ENCODE measurements around the gene PORCN. TPM values are rescaled to one million over a fixed set of nuclear protein-coding genes. Genes with fewer than 3 reads are reported as not detected.
"Not testable (repeated sequence)": the region's sequence is repeated elsewhere in the genome, so short reads cannot be mapped to it uniquely, and the experiment has no call there.

PORCN gene
- total RNA-seq, 2 donors from 2014 or later = 13.3 to 18.0 TPM

DNA sequence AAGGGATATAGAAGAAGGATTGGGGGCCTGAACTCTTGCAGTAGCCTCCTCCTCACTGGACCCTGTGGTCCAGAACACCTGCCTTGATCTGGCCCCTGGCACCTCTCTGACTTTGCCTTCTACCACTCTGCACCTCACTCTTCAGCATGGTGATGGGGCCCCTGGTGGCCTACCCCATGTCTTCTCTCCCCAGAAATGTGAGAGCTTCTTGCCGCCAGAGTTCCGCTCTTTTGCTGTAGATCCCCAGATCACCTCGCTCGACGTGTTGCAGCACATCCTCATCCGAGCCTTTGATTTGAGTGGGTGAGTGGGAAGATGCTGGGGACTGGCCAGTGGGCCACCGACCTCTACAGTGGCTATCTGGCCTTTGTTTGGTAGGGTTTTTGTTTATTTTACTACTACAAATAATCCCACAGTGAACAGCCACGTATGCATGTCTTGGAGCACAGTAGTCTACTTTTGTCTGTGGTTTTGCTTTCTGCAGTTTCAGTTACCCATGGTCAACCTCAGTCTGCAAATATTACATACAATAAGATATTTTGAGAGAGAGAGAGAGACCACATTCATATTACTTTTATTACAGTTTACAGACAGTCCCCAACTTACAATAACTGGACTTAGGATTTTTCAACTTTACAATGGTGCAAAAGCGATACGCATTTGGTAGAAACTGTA is 32.5 kb downstream of the PORCN start:
- Mint-ChIP-seq H3K4me3 (peak overlapping the region; percentile 89), H3K36me3 (ENCODE audit: low read depth) (no peaks in the 10 kb centered on the region), H3K27me3 (no peaks in the 10 kb centered on the region), H3K27ac (no peak overlapping the region), H3K4me1 (peaks cover 16% of the 10 kb centered on the region)
- no peaks in the 10 kb centered on the region for H3K9me3 ChIP-seq (ENCODE audit: control insufficient read depth, low read length, poor library complexity, severe bottlenecking)
- DNase-seq = no peak
- ATAC-seq = no peak

DNA sequence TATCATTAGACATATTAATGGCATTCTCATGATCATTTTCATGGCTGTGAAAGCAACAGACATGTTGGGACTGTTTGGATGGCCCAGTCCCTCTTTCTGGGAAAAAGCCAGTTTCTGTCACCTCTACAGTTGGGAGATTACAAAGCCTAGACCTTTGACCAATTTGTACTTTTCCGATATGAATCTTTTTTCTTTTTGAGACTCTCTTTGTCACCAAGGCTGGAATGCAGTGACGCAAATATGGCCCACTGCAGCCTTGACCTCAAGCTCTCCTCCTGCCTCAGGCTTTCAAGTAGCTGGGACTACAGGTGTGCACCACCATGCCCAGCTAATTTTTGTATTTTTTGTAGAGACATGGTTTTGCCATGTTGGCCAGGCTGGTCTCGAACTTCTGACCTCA is 40.1 kb downstream of the PORCN start:
- Mint-ChIP-seq H3K4me3 (no peak overlapping the region), H3K27me3 (no peaks in the 10 kb centered on the region), H3K36me3 (ENCODE audit: low read depth) (no peaks in the 10 kb centered on the region), H3K27ac (no peak overlapping the region), H3K4me1 (peaks cover 3% of the 10 kb centered on the region)
- H3K9me3 ChIP-seq (ENCODE audit: control insufficient read depth, low read length, poor library complexity, severe bottlenecking) = no peaks in the 10 kb centered on the region
- ATAC-seq (no peak), DNase-seq (no peak)

- not testable (repeated sequence) for ATAC-seq; H3K27ac Mint-ChIP-seq; DNase-seq; H3K4me1 Mint-ChIP-seq; H3K27me3 Mint-ChIP-seq; H3K9me3 ChIP-seq (ENCODE audit: control insufficient read depth, low read length, poor library complexity, severe bottlenecking); H3K36me3 Mint-ChIP-seq (ENCODE audit: low read depth); H3K4me3 Mint-ChIP-seq
Observed at GRCh38 chrX:48555731-48556325, 47.0 kb downstream of the PORCN start.

- H3K36me3 Mint-ChIP-seq (ENCODE audit: low read depth) = peaks cover 7% of the 10 kb centered on the region
- ATAC-seq (no peak), DNase-seq (no peak)
- H3K4me3 Mint-ChIP-seq = no peak overlapping the region
- H3K27me3 Mint-ChIP-seq = no peaks in the 10 kb centered on the region
- no peak overlapping the region for H3K27ac Mint-ChIP-seq
- H3K4me1 Mint-ChIP-seq = no peaks in the 10 kb centered on the region
- H3K9me3 ChIP-seq (ENCODE audit: control insufficient read depth, low read length, poor library complexity, severe bottlenecking) = no peaks in the 10 kb centered on the region
Observed at GRCh38 chrX:48558271-48558670, 49.5 kb downstream of the PORCN start.

GRCh38 chrX:48559636-48560035 is 50.8 kb downstream of the PORCN start:
- no peak overlapping the region for H3K27ac Mint-ChIP-seq
- no peaks in the 10 kb centered on the region for H3K9me3 ChIP-seq (ENCODE audit: control insufficient read depth, low read length, poor library complexity, severe bottlenecking)
- H3K4me3 Mint-ChIP-seq = no peak overlapping the region
- ATAC-seq = no peak
- no peaks in the 10 kb centered on the region for H3K27me3 Mint-ChIP-seq
- no peaks in the 10 kb centered on the region for H3K4me1 Mint-ChIP-seq
- no peak for DNase-seq
- H3K36me3 Mint-ChIP-seq (ENCODE audit: low read depth) = peaks cover 7% of the 10 kb centered on the region

DNA sequence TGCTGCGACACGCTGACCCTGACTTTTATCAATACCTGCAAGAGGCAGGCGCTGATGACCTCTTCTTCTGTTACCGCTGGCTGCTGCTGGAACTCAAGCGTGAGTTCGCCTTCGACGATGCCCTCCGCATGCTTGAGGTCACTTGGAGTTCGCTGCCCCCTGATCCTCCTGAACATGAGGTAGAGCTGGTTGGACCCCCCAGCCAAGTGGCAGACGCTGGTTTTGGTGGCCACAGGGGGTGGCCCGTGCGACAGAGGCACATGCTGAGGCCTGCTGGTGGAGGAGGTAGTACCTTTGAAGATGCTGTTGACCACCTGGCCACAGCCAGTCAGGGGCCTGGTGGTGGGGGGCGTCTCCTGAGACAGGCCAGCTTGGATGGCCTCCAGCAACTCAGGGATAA is 51.3 kb downstream of the PORCN start:
- DNase-seq = no peak
- no peak overlapping the region for H3K4me3 Mint-ChIP-seq
- H3K36me3 Mint-ChIP-seq (ENCODE audit: low read depth) = peaks cover 4% of the 10 kb centered on the region
- ATAC-seq = no peak
- no peaks in the 10 kb centered on the region for H3K4me1 Mint-ChIP-seq
- H3K9me3 ChIP-seq (ENCODE audit: control insufficient read depth, low read length, poor library complexity, severe bottlenecking) = no peaks in the 10 kb centered on the region
- H3K27me3 Mint-ChIP-seq = no peaks in the 10 kb centered on the region
- peak overlapping the region; percentile 39 for H3K27ac Mint-ChIP-seq

DNA sequence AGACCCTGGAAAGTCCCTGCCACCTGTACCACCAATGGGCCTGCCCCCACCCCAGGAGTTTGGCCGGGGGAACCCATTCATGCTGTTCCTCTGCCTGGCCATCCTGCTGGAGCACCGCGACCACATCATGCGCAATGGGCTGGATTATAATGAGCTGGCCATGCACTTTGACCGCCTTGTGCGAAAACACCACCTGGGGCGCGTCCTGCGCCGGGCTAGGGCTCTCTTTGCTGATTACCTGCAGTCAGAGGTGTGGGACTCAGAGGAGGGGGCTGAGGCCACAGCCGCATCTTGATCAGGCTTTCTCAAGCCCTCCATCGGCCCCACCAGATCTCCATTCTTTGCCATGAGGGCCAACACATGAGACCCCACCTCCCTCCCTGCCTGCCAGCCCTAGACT is 51.9 kb downstream of the PORCN start:
- no peak overlapping the region for H3K27ac Mint-ChIP-seq
- H3K4me3 Mint-ChIP-seq = no peak overlapping the region
- no peaks in the 10 kb centered on the region for H3K36me3 Mint-ChIP-seq (ENCODE audit: low read depth)
- H3K4me1 Mint-ChIP-seq = no peaks in the 10 kb centered on the region
- no peak for ATAC-seq
- no peaks in the 10 kb centered on the region for H3K27me3 Mint-ChIP-seq
- H3K9me3 ChIP-seq (ENCODE audit: control insufficient read depth, low read length, poor library complexity, severe bottlenecking) = no peaks in the 10 kb centered on the region
- no peak for DNase-seq

DNA sequence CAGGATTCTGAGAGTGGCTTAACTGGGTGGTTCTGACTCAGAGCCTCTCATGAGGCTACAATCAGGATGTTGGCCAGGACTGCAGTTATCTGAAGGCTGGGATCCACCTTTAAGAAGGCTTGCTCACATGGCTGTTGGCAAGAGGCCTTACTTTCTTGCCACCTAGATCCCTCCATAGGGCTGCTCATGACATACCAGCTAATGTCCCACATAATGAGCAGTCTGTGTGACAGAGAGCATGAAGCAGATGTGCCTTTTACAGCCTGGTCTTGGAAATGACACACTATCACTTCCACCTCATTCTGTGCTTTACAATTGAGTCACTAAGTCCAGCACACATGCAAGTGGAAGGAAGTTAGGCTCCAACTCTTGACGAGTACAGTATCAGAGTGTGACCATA is 61.2 kb downstream of the PORCN start:
- DNase-seq (no peak), ATAC-seq (no peak)
- no peaks in the 10 kb centered on the region for H3K27me3 Mint-ChIP-seq
- no peak overlapping the region for H3K4me3 Mint-ChIP-seq
- H3K36me3 Mint-ChIP-seq (ENCODE audit: low read depth) = no peaks in the 10 kb centered on the region
- H3K9me3 ChIP-seq (ENCODE audit: control insufficient read depth, low read length, poor library complexity, severe bottlenecking) = no peaks in the 10 kb centered on the region
- no peak overlapping the region for H3K27ac Mint-ChIP-seq
- H3K4me1 Mint-ChIP-seq = peaks cover 11% of the 10 kb centered on the region

Other genes with a start within 250 kb of the PORCN start
- gene SSX3, start 152.3 kb upstream of the PORCN start, total RNA-seq = not detected
- not detected for gene SSX4, start 125.5 kb upstream of the PORCN start, total RNA-seq
- not detected for gene SSX4B, start 97.0 kb upstream of the PORCN start, total RNA-seq
- 10 to 100 TPM; 25.2 to 27.7 TPM for gene SLC38A5, start 38.7 kb upstream of the PORCN start, total RNA-seq
- 10 to 100 TPM; 59.9 to 70.1 TPM for gene FTSJ1, start 32.8 kb upstream of the PORCN start, total RNA-seq
- gene EBP, start 12.8 kb downstream of the PORCN start, total RNA-seq = 10 to 100 TPM; 43.9 to 53.6 TPM
- gene TBC1D25, start 30.7 kb downstream of the PORCN start, total RNA-seq = 10 to 100 TPM; 23.2 to 31.3 TPM
- gene RBM3, start 65.5 kb downstream of the PORCN start, total RNA-seq = 100 to 1,000 TPM; 319 to 380 TPM
- 10 to 100 TPM; 49.1 to 53.3 TPM for gene WDR13, start 88.5 kb downstream of the PORCN start, total RNA-seq
- gene WAS, start 174.8 kb downstream of the PORCN start, total RNA-seq = 100 to 1,000 TPM in 1 of 2 donors, 10 to 100 TPM in 1; 86.0 to 105 TPM
- gene SUV39H1, start 187.7 kb downstream of the PORCN start, total RNA-seq = 1 to 10 TPM; 5.8 to 6.4 TPM

Measured in T-helper 17 cell (primary cell).